PFSK-1 (cell line): ENCODE data around the gene PIEZO2.

Experiments used
- POLR2AphosphoS5 ChIP-seq: IDR thresholded peaks from 2 replicates; pipeline ENCODE4 v1.6.1; 2012; ENCODE audit warnings: low read depth, mild to moderate bottlenecking, control low read depth, low read length, moderate library complexity
- TAF1 ChIP-seq: IDR thresholded peaks from 2 replicates; pipeline ENCODE4 v1.6.1; 2012; ENCODE audit warnings: low read length, control low read depth, borderline replicate concordance; ENCODE audit not compliant: insufficient read depth
- TF ChIP-seq, protein P1 (sequence below), 2 experiments: IDR thresholded peaks; 2 replicates each; pipeline versions ENCODE4 v1.6.1 to v1.8.0; 2011 to 2012; ENCODE audit warnings: low read depth in 2 of 2, low read length in 2 of 2, control low read depth in 1 of 2, inconsistent platforms in 1 of 2, mild to moderate bottlenecking in 1 of 2, moderate library complexity in 1 of 2; ENCODE audit not compliant: insufficient read depth in 1 of 2

DNA sequence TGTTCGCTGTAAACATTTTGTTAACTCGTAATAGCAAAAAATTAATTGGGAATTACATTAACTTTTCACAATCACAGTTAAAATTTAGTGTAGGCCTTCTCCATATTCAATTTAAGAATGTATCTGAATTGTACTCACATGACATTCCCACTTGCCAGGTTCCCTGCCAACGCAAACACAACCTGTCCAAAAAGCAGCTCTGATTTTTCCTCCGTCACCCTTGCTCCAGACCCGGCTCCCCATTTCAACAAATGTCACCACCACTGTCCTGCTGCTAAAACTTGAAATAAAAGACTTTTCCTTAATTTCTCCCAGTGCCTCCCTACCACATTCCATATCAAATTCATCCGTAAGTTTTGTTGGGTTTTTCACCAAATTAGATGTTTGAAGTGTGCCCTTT, 120.3 kb downstream of the PIEZO2 start:
- TF ChIP-seq TAF1 (no peak), POLR2AphosphoS5 (no peak)
- TF ChIP-seq, protein P1, sequence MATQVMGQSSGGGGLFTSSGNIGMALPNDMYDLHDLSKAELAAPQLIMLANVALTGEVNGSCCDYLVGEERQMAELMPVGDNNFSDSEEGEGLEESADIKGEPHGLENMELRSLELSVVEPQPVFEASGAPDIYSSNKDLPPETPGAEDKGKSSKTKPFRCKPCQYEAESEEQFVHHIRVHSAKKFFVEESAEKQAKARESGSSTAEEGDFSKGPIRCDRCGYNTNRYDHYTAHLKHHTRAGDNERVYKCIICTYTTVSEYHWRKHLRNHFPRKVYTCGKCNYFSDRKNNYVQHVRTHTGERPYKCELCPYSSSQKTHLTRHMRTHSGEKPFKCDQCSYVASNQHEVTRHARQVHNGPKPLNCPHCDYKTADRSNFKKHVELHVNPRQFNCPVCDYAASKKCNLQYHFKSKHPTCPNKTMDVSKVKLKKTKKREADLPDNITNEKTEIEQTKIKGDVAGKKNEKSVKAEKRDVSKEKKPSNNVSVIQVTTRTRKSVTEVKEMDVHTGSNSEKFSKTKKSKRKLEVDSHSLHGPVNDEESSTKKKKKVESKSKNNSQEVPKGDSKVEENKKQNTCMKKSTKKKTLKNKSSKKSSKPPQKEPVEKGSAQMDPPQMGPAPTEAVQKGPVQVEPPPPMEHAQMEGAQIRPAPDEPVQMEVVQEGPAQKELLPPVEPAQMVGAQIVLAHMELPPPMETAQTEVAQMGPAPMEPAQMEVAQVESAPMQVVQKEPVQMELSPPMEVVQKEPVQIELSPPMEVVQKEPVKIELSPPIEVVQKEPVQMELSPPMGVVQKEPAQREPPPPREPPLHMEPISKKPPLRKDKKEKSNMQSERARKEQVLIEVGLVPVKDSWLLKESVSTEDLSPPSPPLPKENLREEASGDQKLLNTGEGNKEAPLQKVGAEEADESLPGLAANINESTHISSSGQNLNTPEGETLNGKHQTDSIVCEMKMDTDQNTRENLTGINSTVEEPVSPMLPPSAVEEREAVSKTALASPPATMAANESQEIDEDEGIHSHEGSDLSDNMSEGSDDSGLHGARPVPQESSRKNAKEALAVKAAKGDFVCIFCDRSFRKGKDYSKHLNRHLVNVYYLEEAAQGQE (IDR thresholded peaks at IDR 0.05; ENCODE audit: insufficient read depth in 1 of 2, low read depth in 2 of 2, low read length in 2 of 2), result no peak
